HepG2 (cell line): ENCODE measurements around the gene CNOT1.

Experiments
- CTCF ChIP-seq: sonication (generic); formaldehyde crosslinking; IDR thresholded peaks from 2 replicates; pipeline ENCODE4 v1.5.0; 2020; ENCODE audit warnings: mild to moderate bottlenecking, missing genetic modification reagents, moderate library complexity
- ELF4 ChIP-seq: sonication (generic); formaldehyde crosslinking; IDR thresholded peaks from 2 replicates; pipeline ENCODE4 v1.5.0; 2020; ENCODE audit warnings: missing genetic modification reagents, mild to moderate bottlenecking, moderate library complexity, borderline replicate concordance
- HNRNPUL1 ChIP-seq: fragments of 200-400 bp; formaldehyde crosslinking; IDR thresholded peaks from 2 replicates; pipeline ENCODE4 v1.6.1; 2017; ENCODE audit warnings: low read depth, mild to moderate bottlenecking, low read length, moderate library complexity
- NR2C2 ChIP-seq: sonication (generic); formaldehyde crosslinking; IDR thresholded peaks from 2 replicates; pipeline ENCODE4 v1.4.0; 2020; ENCODE audit warnings: missing genetic modification reagents, mild to moderate bottlenecking, moderate library complexity, borderline replicate concordance
- POGK ChIP-seq: sonication (generic); formaldehyde crosslinking; conservative IDR thresholded peaks from 2 replicates; pipeline ENCODE4 v1.8.0; 2022; ENCODE audit warnings: mild to moderate bottlenecking, moderate library complexity, missing genetic modification reagents
- SP2 ChIP-seq: sonication (generic); formaldehyde crosslinking; IDR thresholded peaks from 2 replicates; pipeline ENCODE4 v1.5.1; 2020; ENCODE audit warnings: mild to moderate bottlenecking, missing genetic modification reagents
- SRSF1 ChIP-seq: fragments of 200-400 bp; formaldehyde crosslinking; optimal IDR thresholded peaks from 2 replicates; pipeline ENCODE3; 2017; ENCODE audit warnings: mild to moderate bottlenecking, low read depth, low read length, moderate library complexity
- U2AF1 ChIP-seq: fragments of 200-400 bp; formaldehyde crosslinking; optimal IDR thresholded peaks from 2 replicates; pipeline ENCODE3; 2017; ENCODE audit warnings: mild to moderate bottlenecking, low read depth, low read length
- ZMAT3 ChIP-seq: sonication (generic); formaldehyde crosslinking; conservative IDR thresholded peaks from 2 replicates; pipeline ENCODE4 v1.7.0; 2021; ENCODE audit warnings: missing genetic modification reagents
- TF ChIP-seq, protein P1 (sequence below): sonication (generic); formaldehyde crosslinking; IDR thresholded peaks from 2 replicates; pipeline ENCODE4 v1.4.0; 2020; ENCODE audit warnings: missing genetic modification reagents
- TF ChIP-seq, protein P2 (sequence below): sonication (generic); formaldehyde crosslinking; IDR thresholded peaks from 2 replicates; pipeline ENCODE4 v1.8.0; 2022; ENCODE audit warnings: missing genetic modification reagents, mild to moderate bottlenecking, moderate library complexity, borderline replicate concordance

- no peak for TF ChIP-seq ELF4
- TF ChIP-seq, protein P1, sequence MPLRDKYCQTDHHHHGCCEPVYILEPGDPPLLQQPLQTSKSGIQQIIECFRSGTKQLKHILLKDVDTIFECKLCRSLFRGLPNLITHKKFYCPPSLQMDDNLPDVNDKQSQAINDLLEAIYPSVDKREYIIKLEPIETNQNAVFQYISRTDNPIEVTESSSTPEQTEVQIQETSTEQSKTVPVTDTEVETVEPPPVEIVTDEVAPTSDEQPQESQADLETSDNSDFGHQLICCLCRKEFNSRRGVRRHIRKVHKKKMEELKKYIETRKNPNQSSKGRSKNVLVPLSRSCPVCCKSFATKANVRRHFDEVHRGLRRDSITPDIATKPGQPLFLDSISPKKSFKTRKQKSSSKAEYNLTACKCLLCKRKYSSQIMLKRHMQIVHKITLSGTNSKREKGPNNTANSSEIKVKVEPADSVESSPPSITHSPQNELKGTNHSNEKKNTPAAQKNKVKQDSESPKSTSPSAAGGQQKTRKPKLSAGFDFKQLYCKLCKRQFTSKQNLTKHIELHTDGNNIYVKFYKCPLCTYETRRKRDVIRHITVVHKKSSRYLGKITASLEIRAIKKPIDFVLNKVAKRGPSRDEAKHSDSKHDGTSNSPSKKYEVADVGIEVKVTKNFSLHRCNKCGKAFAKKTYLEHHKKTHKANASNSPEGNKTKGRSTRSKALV (CRISPR knock-in tag): no peak
- no peak for TF ChIP-seq ZMAT3 (CRISPR knock-in tag)
- no peak for TF ChIP-seq POGK (CRISPR knock-in tag)
- TF ChIP-seq CTCF (CRISPR knock-in tag): no peak
- no peak for TF ChIP-seq HNRNPUL1
- no peak for TF ChIP-seq SP2 (CRISPR knock-in tag)
- TF ChIP-seq NR2C2 (CRISPR knock-in tag): no peak
- no peak for TF ChIP-seq U2AF1
- no peak for TF ChIP-seq SRSF1
- TF ChIP-seq, protein P2, sequence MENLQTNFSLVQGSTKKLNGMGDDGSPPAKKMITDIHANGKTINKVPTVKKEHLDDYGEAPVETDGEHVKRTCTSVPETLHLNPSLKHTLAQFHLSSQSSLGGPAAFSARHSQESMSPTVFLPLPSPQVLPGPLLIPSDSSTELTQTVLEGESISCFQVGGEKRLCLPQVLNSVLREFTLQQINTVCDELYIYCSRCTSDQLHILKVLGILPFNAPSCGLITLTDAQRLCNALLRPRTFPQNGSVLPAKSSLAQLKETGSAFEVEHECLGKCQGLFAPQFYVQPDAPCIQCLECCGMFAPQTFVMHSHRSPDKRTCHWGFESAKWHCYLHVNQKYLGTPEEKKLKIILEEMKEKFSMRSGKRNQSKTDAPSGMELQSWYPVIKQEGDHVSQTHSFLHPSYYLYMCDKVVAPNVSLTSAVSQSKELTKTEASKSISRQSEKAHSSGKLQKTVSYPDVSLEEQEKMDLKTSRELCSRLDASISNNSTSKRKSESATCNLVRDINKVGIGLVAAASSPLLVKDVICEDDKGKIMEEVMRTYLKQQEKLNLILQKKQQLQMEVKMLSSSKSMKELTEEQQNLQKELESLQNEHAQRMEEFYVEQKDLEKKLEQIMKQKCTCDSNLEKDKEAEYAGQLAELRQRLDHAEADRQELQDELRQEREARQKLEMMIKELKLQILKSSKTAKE: no peak
Observed at GRCh38 chr16:58670177-58670576, 40.6 kb upstream of the CNOT1 start.
